ENCODE results near the gene NCAPG2.
A peak's percentile ranks its signal among the peaks of the same experiment; 100 is the strongest.
"Not testable (repeated sequence)": the region's sequence is repeated elsewhere in the genome, so short reads cannot be mapped to it uniquely, and the experiment has no call there.

The NCAPG2 gene

DNA sequence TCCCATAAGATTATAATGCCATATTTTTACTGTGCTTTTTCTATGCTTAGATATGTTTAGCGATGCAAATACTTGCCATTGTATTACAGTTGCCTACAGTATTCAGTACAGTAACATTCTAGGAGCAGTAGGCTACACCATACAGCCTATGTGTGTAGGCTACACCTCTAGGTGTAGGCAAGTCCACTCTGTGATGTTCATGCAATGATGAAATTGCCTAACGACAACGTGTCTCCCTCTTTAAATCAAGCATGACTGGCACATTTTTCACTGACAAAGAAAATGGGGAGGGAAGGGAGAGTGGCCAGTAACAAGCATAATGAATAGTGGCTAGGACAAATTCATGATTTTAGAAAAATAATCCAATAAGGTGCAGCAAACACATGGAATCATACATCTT lies 1.7 kb downstream of the NCAPG2 start:
- no peak overlapping the region for H3K4me3 ChIP-seq (ENCODE audit: control insufficient read depth, low read depth, low read length)
- TF ChIP-seq, protein P1, sequence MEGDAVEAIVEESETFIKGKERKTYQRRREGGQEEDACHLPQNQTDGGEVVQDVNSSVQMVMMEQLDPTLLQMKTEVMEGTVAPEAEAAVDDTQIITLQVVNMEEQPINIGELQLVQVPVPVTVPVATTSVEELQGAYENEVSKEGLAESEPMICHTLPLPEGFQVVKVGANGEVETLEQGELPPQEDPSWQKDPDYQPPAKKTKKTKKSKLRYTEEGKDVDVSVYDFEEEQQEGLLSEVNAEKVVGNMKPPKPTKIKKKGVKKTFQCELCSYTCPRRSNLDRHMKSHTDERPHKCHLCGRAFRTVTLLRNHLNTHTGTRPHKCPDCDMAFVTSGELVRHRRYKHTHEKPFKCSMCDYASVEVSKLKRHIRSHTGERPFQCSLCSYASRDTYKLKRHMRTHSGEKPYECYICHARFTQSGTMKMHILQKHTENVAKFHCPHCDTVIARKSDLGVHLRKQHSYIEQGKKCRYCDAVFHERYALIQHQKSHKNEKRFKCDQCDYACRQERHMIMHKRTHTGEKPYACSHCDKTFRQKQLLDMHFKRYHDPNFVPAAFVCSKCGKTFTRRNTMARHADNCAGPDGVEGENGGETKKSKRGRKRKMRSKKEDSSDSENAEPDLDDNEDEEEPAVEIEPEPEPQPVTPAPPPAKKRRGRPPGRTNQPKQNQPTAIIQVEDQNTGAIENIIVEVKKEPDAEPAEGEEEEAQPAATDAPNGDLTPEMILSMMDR (IDR thresholded peaks at IDR 0.05; ENCODE audit: control insufficient read depth, insufficient read depth, low read depth, low read length, missing control alignments) = no peak
- no peak for DNase-seq (ENCODE audit: low read depth)

DNA sequence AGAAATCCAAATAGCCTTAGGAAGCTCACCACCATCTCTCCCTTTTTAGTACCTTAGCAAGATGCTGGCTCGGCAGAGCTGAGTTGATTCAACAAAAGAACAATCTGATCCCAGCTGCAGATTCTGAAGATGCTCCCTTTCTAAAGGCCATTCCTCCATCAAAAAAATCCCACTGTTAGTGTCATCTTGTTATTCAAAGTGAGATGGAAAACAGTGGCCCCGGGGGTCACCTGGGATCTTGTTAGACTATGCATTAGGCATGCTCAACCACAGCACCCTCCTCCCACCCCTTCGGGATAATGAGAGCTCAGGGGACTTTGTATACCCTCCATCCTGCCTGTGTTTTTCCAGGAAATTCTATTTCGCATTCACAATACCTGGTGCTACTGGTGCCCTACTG lies 2.4 kb downstream of the NCAPG2 start:
- DNase-seq (ENCODE audit: low read depth) = no peak
- H3K4me3 ChIP-seq (ENCODE audit: control insufficient read depth, low read depth, low read length) = no peak overlapping the region
- TF ChIP-seq, protein P1 (IDR thresholded peaks at IDR 0.05; ENCODE audit: control insufficient read depth, insufficient read depth, low read depth, low read length, missing control alignments) = no peak

DNA sequence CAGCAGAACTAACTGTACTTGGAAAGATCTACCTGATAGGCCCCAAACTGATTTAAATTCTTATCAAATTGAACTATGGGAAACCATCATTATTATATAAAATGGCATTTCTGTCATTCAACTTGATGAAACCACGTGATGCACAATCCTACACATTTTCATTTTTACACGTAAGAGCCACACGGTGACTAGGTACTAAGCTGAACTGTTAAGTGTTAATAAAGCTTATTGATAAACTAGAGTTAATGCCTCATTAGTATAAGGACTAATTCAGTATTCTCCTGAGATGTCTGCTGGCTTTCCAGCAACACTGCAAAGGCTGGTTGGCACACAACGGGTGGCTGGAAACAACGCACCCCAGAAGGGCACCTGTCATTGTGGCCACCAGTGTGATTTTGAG lies 4.6 kb downstream of the NCAPG2 start:
- no peak for DNase-seq (ENCODE audit: low read depth)
- TF ChIP-seq, protein P1 (IDR thresholded peaks at IDR 0.05; ENCODE audit: control insufficient read depth, insufficient read depth, low read depth, low read length, missing control alignments) = no peak
- no peak overlapping the region for H3K4me3 ChIP-seq (ENCODE audit: control insufficient read depth, low read depth, low read length)

DNA sequence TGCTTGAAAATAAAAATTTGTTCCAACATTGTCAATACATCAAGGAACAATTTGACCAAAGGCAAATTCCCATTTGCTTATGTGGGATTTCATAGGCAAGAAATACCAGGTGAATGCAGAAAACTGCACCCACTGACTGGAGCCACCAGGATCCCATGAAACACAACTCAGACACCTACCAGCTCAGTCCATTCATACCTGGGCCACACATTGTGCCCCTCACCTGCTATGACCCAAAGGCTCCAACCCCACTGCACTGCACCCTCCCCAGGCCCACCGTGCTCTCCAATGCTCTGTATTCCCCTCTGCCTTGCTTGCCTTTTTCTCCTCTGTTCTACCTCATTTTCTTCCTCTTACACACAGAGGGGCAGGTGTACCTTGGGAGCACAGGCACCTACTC lies 5.3 kb downstream of the NCAPG2 start:
- H3K4me3 ChIP-seq (ENCODE audit: control insufficient read depth, low read depth, low read length) = no peak overlapping the region
- TF ChIP-seq, protein P1 (IDR thresholded peaks at IDR 0.05; ENCODE audit: control insufficient read depth, insufficient read depth, low read depth, low read length, missing control alignments) = no peak
- DNase-seq (ENCODE audit: low read depth) = no peak

DNA sequence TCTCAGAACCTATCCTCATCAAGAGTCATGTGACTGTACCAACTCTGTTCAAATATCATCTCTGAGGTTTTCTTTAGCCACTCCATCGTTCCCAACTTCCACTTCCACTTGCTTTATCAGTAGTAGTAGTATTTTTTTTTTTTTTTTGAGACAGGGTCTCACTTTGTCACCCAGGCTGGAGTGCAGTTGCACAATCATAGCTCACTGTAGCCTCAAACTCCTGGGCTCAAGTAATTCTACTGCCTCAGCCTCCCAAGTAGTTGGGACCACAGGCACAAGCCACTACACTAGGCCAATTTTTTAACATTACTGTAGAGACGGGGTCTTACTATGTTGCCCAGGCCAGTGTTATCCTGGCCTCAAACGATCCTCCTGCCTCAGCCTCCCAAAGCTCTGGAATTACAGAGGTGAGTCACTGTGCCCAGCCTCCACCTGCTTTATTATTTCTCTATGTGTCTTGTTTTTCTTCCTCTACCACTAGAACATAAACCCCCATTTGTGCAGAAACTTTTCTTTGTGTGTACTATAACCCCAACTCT lies 5.9 kb downstream of the NCAPG2 start:
- DNase-seq (ENCODE audit: low read depth) = no peak
- TF ChIP-seq, protein P1 (IDR thresholded peaks at IDR 0.05; ENCODE audit: control insufficient read depth, insufficient read depth, low read depth, low read length, missing control alignments) = no peak
- no peak overlapping the region for H3K4me3 ChIP-seq (ENCODE audit: control insufficient read depth, low read depth, low read length)

DNA sequence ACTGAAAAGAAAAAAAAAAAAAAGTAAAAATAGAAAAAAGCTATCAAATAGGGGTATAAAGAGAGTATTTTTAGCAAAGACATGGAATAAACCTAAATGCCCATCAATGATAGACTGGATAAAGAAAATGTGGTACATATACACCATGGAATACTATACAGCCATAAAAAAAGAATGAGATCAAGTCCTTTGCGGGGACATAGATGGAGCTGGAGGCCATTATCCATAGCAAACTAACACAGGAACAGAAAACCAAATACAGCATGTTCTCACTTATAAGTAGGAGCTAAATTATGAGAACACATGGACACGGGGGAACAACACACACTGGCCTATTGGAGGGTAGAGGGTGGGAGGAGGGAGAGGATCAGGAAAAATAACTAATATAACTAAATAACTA lies 7.0 kb downstream of the NCAPG2 start:
- not testable (repeated sequence) for H3K4me3 ChIP-seq (ENCODE audit: control insufficient read depth, low read depth, low read length); DNase-seq (ENCODE audit: low read depth)

DNA sequence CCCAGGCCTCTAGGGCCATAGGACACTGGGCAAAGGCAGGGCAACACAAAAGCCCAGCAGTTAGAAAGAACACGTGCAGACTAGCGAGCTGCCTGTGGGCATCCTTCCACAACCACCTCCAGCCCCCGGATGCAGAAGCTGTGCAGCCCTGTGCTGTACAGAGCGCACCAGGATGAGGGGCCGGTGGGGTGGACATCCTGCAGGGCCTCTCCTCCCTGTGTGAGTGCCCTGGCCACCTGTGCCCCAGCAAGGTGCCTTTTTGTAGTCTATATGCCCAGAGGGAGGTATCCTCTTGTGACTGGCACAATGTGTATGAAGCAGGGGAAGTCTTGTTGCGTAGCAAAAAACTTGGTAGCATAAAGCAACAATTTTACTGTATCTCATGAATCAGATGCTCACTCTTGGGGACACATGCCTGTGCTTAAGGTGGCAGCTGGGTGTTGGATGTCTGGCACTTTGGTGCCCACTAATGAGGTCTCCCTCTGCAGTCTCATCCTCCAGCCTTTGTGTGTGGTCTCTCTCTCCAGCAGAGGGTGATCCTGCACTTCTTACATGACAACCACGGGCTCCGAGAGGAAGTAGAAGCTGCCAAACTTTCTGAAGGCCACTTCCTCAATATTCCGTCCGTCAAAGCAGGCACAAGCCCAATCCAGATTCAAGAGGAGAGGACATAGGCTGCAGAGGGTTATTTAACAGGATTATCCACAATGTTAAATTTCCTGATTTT lies 8.7 kb downstream of the NCAPG2 start:
- peak; percentile 51 for DNase-seq (ENCODE audit: low read depth)
- TF ChIP-seq, protein P1 (IDR thresholded peaks at IDR 0.05; ENCODE audit: control insufficient read depth, insufficient read depth, low read depth, low read length, missing control alignments) = peak; percentile 73
- no peak overlapping the region for H3K4me3 ChIP-seq (ENCODE audit: control insufficient read depth, low read depth, low read length)
